SJCRH30 (cell line): ENCODE results near the gene TMEM183A. TPM values are rescaled to one million over a fixed set of nuclear protein-coding genes. Genes with fewer than 3 reads are reported as not detected.
A peak's percentile ranks its signal among the peaks of the same experiment; 100 is the strongest.

Experiments
- DNase-seq, 2 experiments: peaks; one replicate each; pipeline ENCODE4 v3.0.0-alpha.2; 2015 to 2020
- H3K27ac ChIP-seq: fragments of 250-450 bp; sonication (Bioruptor Pico); 2 replicates; pipeline ENCODE4 v1.5.1; 2020; ENCODE audit warnings: mild to moderate bottlenecking, moderate library complexity
- H3K27me3 ChIP-seq: fragments of 250-450 bp; sonication (Bioruptor Pico); 2 replicates; pipeline ENCODE4 v1.5.1; 2020; ENCODE audit warnings: mild to moderate bottlenecking, moderate library complexity
- H3K36me3 ChIP-seq: fragments of 250-450 bp; sonication (Bioruptor Pico); 2 replicates; pipeline ENCODE4 v1.5.1; 2020; ENCODE audit warnings: mild to moderate bottlenecking, moderate library complexity
- H3K4me1 ChIP-seq: fragments of 250-450 bp; sonication (Bioruptor Pico); 2 replicates; pipeline ENCODE4 v1.5.1; 2020; ENCODE audit warnings: mild to moderate bottlenecking, moderate library complexity
- H3K4me3 ChIP-seq: fragments of 250-450 bp; sonication (Bioruptor Pico); 2 replicates; pipeline ENCODE4 v1.5.1; 2020; ENCODE audit warnings: mild to moderate bottlenecking, moderate library complexity
- H3K9me3 ChIP-seq: fragments of 250-450 bp; sonication (Bioruptor Pico); replicated peaks from 2 replicates; pipeline ENCODE4 v1.5.1; 2020; ENCODE audit warnings: mild to moderate bottlenecking, moderate library complexity
- total RNA-seq: library from RNA; depleted of rRNA; stranded (reverse); fragments of >200 nt; shearing (Covaris generic); gene quantifications from 2 replicates; pipeline ENCODE4 v1.2.3, GENCODE V29; 2014; rRNA removed

The TMEM183A gene
- 110 and 121 TPM in 2 replicates for total RNA-seq

GRCh38 chr1:203006948-203007871, at the start of gene TMEM183A:
TSS of gene TMEM183A (plus strand) at chr1:203007374. CDS start at chr1:203007466, 92 bp downstream.
- H3K27me3 ChIP-seq, result no peaks in the 10 kb centered on the region
- H3K9me3 ChIP-seq, result no peaks in the 10 kb centered on the region
- H3K4me1 ChIP-seq, result peaks cover 6% of the 10 kb centered on the region; the same call in 1 of the 2 replicates
- H3K4me3 ChIP-seq, result peak within 1 kb of the TSS; percentile 77
- peak; percentile 99 for DNase-seq
- H3K36me3 ChIP-seq, result peaks cover 34% of the 10 kb centered on the region
- H3K27ac ChIP-seq, result peak within 1 kb of the TSS; percentile 71

- Histone ChIP-seq H3K27ac (peak within 1 kb of the TSS; percentile 62), H3K27me3 (no peaks in the 10 kb centered on the region), H3K4me3 (peak within 1 kb of the TSS; percentile 89), H3K9me3 (no peaks in the 10 kb centered on the region), H3K36me3 (peaks cover 18% of the 10 kb centered on the region), H3K4me1 (peaks cover 40% of the 10 kb centered on the region)
- DNase-seq, result peak; percentile 88 to 89
These were observed 49.2 kb upstream of the TMEM183A start, which contains the start of gene ADIPOR1 for GRCh38 chr1:202957733-202958543. TSS of gene ADIPOR1 (minus strand) at chr1:202958312. CDS start at chr1:202951070, 7,242 bp downstream.

- Histone ChIP-seq H3K27ac (peak overlapping the region; percentile 4; the same call in 1 of the 2 replicates), H3K27me3 (no peaks in the 10 kb centered on the region), H3K9me3 (no peaks in the 10 kb centered on the region), H3K4me1 (peaks cover 47% of the 10 kb centered on the region), H3K4me3 (peak overlapping the region; percentile 89), H3K36me3 (peaks cover 26% of the 10 kb centered on the region)
- DNase-seq, result no peak
These were observed 48.5 kb upstream of the TMEM183A start for GRCh38 chr1:202958544-202959275.

- DNase-seq, result peak; percentile 47 to 79
- Histone ChIP-seq H3K27me3 (no peaks in the 10 kb centered on the region), H3K4me1 (peaks cover 52% of the 10 kb centered on the region), H3K9me3 (no peaks in the 10 kb centered on the region), H3K4me3 (no peak overlapping the region), H3K36me3 (peaks cover 30% of the 10 kb centered on the region), H3K27ac (peak overlapping the region; percentile 17; the same call in 1 of the 2 replicates)
These were observed 47.9 kb upstream of the TMEM183A start for GRCh38 chr1:202959276-202959620.

GRCh38 chr1:202961220-202961880, 45.8 kb upstream of the TMEM183A start:
- Histone ChIP-seq H3K27ac (peak overlapping the region; percentile 14), H3K36me3 (peaks cover 25% of the 10 kb centered on the region), H3K4me1 (peaks cover 69% of the 10 kb centered on the region), H3K9me3 (no peaks in the 10 kb centered on the region), H3K27me3 (no peaks in the 10 kb centered on the region), H3K4me3 (no peak overlapping the region)
- DNase-seq, result peak; percentile 60 to 77

- Histone ChIP-seq H3K27ac (peak overlapping the region; percentile 84), H3K27me3 (no peaks in the 10 kb centered on the region), H3K4me3 (no peak overlapping the region), H3K4me1 (peaks cover 49% of the 10 kb centered on the region), H3K9me3 (no peaks in the 10 kb centered on the region), H3K36me3 (peaks cover 25% of the 10 kb centered on the region)
- DNase-seq, result peak; percentile 99
These were observed 42.3 kb upstream of the TMEM183A start for GRCh38 chr1:202964791-202965410.

- Histone ChIP-seq H3K27ac (peak overlapping the region; percentile 84), H3K4me1 (peaks cover 48% of the 10 kb centered on the region), H3K36me3 (peaks cover 25% of the 10 kb centered on the region), H3K27me3 (no peaks in the 10 kb centered on the region), H3K9me3 (no peaks in the 10 kb centered on the region), H3K4me3 (no peak overlapping the region; the same call in 1 of the 2 replicates)
- DNase-seq, result no peak
These were observed 41.8 kb upstream of the TMEM183A start for GRCh38 chr1:202965422-202965821.

GRCh38 chr1:202966006-202966898, 40.9 kb upstream of the TMEM183A start:
- H3K27ac ChIP-seq, result peak overlapping the region; percentile 84
- peak in 1 of 2 experiments; percentile 17 for DNase-seq
- peaks cover 25% of the 10 kb centered on the region for H3K36me3 ChIP-seq
- H3K27me3 ChIP-seq, result no peaks in the 10 kb centered on the region
- H3K9me3 ChIP-seq, result no peaks in the 10 kb centered on the region
- peaks cover 43% of the 10 kb centered on the region for H3K4me1 ChIP-seq
- peak overlapping the region; percentile 97 for H3K4me3 ChIP-seq

- Histone ChIP-seq H3K4me1 (peaks cover 33% of the 10 kb centered on the region), H3K27ac (peak overlapping the region; percentile 34; the same call in 1 of the 2 replicates), H3K36me3 (peaks cover 13% of the 10 kb centered on the region), H3K27me3 (no peaks in the 10 kb centered on the region), H3K9me3 (no peaks in the 10 kb centered on the region), H3K4me3 (peak overlapping the region; percentile 97)
- peak in 1 of 2 experiments; percentile 47 for DNase-seq
These were observed 39.4 kb upstream of the TMEM183A start for GRCh38 chr1:202967684-202968281.

- no peak for DNase-seq
- no peaks in the 10 kb centered on the region for H3K27me3 ChIP-seq
- H3K4me3 ChIP-seq, result peak overlapping the region; percentile 97
- peaks cover 30% of the 10 kb centered on the region for H3K4me1 ChIP-seq
- H3K36me3 ChIP-seq, result peaks cover 7% of the 10 kb centered on the region
- no peak overlapping the region for H3K27ac ChIP-seq
- H3K9me3 ChIP-seq, result no peaks in the 10 kb centered on the region
These were observed 38.8 kb upstream of the TMEM183A start for GRCh38 chr1:202968351-202968750.

GRCh38 chr1:202968895-202969295, 38.3 kb upstream of the TMEM183A start:
- H3K9me3 ChIP-seq, result no peaks in the 10 kb centered on the region

GRCh38 chr1:202972046-202972445, 35.1 kb upstream of the TMEM183A start:
- Histone ChIP-seq H3K9me3 (no peaks in the 10 kb centered on the region), H3K27ac (no peak overlapping the region), H3K4me1 (peaks cover 3% of the 10 kb centered on the region; the same call in 1 of the 2 replicates), H3K4me3 (no peak overlapping the region), H3K36me3 (no peaks in the 10 kb centered on the region), H3K27me3 (peaks cover 7% of the 10 kb centered on the region; the same call in 1 of the 2 replicates)
- DNase-seq, result no peak

More at GRCh38 chr1:202968895-202969295, 38.3 kb upstream of the TMEM183A start:
- peaks cover 2% of the 10 kb centered on the region for H3K36me3 ChIP-seq
- peak; percentile 64 to 84 for DNase-seq
- no peaks in the 10 kb centered on the region for H3K27me3 ChIP-seq
- H3K4me3 ChIP-seq, result no peak overlapping the region
- H3K27ac ChIP-seq, result no peak overlapping the region
- H3K4me1 ChIP-seq, result peaks cover 25% of the 10 kb centered on the region
